Keratinocyte (primary cell): ENCODE measurements around the gene KLC4.

Experiments used
- EZH2 ChIP-seq: IDR thresholded peaks from one replicate; pipeline ENCODE4 v1.6.1; 2012; ENCODE audit warnings: inconsistent platforms, mild to moderate bottlenecking, low read length, moderate library complexity
- TF ChIP-seq, protein P1 (sequence below), 3 experiments: IDR thresholded peaks in 1 of 3; conservative IDR thresholded peaks in 1 of 3; optimal IDR thresholded peaks in 1 of 3; 2 replicates in 2 of 3; 3 replicates in 1 of 3; pipeline versions ENCODE3 to v1.5.1; 2011; ENCODE audit warnings: low read length in 3 of 3, mild to moderate bottlenecking in 3 of 3, moderate library complexity in 2 of 3, control low read depth in 1 of 3, inconsistent platforms in 1 of 3; ENCODE audit not compliant: insufficient read depth in 2 of 3; ENCODE audit errors: extremely low read depth in 1 of 3

DNA sequence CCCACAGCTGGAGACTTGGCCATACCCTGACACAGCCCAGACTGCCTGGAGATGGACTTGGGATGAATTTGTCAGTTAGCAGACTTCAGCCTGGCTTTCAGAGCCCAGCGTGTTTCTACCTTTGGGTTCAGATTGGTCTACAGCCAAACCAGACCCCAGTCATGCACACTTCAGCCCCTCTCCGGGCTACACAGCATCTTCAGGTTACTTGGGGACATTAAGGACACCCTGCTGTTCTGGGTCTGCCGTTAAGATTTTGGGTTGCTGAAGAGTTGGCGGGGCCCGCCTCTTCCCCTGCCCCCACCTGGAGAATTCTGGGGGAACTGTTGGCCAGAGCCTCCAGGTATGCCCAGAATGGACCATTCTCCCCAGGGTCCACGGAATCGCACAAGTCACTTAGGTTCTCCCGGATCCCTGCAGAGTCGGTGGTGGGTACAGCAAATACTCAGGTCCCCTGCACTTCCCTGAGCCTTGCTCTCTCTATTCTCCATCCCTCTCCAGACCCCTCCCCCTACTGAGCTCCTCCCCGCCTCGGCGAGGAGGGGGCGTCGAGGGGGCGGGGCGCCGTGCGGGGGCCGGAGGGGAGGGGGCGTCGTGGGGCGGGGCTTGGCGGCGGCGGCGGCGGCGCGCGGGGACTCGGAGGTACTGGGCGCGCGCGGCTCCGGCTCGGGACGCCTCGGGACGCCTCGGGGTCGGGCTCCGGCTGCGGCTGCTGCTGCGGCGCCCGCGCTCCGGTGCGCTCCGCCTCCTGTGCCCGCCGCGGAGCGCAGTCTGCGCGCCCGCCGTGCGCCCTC, 16.4 kb downstream of the KLC4 start, which contains the start of gene PTK7:
- no peak for TF ChIP-seq EZH2
- TF ChIP-seq, protein P1, sequence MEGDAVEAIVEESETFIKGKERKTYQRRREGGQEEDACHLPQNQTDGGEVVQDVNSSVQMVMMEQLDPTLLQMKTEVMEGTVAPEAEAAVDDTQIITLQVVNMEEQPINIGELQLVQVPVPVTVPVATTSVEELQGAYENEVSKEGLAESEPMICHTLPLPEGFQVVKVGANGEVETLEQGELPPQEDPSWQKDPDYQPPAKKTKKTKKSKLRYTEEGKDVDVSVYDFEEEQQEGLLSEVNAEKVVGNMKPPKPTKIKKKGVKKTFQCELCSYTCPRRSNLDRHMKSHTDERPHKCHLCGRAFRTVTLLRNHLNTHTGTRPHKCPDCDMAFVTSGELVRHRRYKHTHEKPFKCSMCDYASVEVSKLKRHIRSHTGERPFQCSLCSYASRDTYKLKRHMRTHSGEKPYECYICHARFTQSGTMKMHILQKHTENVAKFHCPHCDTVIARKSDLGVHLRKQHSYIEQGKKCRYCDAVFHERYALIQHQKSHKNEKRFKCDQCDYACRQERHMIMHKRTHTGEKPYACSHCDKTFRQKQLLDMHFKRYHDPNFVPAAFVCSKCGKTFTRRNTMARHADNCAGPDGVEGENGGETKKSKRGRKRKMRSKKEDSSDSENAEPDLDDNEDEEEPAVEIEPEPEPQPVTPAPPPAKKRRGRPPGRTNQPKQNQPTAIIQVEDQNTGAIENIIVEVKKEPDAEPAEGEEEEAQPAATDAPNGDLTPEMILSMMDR (optimal IDR thresholded peaks at IDR 0.05 in 1 of 3, IDR thresholded peaks at IDR 0.05 in 1 of 3, conservative IDR thresholded peaks at IDR 0.05 in 1 of 3; ENCODE audit: extremely low read depth in 1 of 3, insufficient read depth in 2 of 3, low read length in 3 of 3): no peak
